ENCODE results near the gene KCNT1.

Gene KCNT1

DNA sequence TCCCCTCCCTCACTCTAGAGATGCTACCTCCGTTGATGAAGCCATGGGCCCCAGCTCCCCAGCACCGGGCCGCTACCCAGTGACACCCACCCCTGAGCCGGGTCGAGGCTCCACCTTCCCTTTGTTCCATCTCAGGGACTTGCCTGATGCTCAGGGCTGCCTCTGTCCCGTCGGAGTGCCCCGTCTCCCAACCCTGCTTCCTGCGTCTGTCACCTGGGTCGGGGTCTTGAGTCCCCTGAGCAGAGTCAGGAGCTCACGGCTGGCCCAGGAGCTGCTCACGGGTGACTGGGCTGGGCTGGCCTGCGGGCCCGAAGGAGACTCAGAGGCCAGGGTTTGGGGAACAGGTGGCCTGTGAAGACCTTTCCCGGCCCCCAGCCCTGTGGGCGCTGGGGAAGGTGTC is 85.3 kb downstream of the KCNT1 start:
- DNase-seq (ENCODE audit: low read depth, low spot score): no peak
- CTCF ChIA-PET: interaction anchor here (1.0 to 1.9 kb wide), 3 partner anchors 11 to 181 kb away, joined by 3 to 5 read pairs (median 3); no protein-coding TSS in a partner anchor
- TF ChIP-seq, protein P1, sequence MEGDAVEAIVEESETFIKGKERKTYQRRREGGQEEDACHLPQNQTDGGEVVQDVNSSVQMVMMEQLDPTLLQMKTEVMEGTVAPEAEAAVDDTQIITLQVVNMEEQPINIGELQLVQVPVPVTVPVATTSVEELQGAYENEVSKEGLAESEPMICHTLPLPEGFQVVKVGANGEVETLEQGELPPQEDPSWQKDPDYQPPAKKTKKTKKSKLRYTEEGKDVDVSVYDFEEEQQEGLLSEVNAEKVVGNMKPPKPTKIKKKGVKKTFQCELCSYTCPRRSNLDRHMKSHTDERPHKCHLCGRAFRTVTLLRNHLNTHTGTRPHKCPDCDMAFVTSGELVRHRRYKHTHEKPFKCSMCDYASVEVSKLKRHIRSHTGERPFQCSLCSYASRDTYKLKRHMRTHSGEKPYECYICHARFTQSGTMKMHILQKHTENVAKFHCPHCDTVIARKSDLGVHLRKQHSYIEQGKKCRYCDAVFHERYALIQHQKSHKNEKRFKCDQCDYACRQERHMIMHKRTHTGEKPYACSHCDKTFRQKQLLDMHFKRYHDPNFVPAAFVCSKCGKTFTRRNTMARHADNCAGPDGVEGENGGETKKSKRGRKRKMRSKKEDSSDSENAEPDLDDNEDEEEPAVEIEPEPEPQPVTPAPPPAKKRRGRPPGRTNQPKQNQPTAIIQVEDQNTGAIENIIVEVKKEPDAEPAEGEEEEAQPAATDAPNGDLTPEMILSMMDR (IDR thresholded peaks at IDR 0.05; ENCODE audit: insufficient read depth, low read length, missing control alignments): no peak
- POLR2A ChIA-PET: no interaction called here
- H3K4me3 ChIP-seq (ENCODE audit: low read depth, low read length): no peak overlapping the region

DNA sequence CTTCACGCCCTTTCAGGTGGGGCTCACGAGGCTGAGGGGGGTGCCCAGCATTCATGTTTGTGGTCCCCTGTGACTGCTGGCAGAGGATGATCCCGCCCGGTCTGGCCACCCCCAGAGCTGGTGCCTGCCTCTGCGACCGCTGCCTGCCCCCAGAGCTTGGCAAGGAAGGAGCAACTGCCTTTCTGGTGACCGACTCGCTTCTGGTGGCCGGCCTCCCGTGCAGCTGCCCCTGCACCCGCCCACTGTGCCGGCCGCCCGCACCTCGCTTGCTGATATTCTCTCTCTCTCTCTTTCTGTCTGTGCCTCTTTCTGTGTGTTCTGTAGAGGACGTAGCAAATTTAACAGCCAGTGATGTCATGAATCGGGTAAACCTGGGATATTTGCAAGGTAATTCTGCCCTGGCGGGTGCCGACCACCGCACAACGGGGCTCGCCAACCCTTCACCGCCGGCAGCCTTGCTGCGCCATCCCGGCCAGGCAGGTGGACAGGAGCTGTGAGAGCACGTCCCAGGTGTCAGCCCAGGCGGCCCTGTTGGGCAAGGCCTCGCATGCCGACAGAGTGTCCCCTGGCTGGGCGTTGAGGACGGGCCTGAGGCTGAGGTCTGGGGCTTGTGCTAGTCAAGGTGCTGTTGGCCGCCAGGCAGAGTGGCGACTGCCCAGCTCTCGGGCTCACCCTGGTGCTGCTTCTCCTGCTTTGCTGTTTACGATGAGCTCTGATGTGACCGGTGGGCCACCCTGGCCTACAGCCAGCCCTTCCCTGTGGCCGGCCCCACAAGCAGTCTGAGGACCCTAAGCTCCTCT is 86.0 kb downstream of the KCNT1 start:
- TF ChIP-seq, protein P1 (IDR thresholded peaks at IDR 0.05; ENCODE audit: insufficient read depth, low read length, missing control alignments): no peak
- POLR2A ChIA-PET: no interaction called here
- DNase-seq (ENCODE audit: low read depth, low spot score): no peak
- CTCF ChIA-PET: interaction anchor here (1.0 to 1.9 kb wide), 2 partner anchors 10 to 180 kb away, joined by 3 to 5 read pairs; no protein-coding TSS in a partner anchor
- no peak overlapping the region for H3K4me3 ChIP-seq (ENCODE audit: low read depth, low read length)

DNA sequence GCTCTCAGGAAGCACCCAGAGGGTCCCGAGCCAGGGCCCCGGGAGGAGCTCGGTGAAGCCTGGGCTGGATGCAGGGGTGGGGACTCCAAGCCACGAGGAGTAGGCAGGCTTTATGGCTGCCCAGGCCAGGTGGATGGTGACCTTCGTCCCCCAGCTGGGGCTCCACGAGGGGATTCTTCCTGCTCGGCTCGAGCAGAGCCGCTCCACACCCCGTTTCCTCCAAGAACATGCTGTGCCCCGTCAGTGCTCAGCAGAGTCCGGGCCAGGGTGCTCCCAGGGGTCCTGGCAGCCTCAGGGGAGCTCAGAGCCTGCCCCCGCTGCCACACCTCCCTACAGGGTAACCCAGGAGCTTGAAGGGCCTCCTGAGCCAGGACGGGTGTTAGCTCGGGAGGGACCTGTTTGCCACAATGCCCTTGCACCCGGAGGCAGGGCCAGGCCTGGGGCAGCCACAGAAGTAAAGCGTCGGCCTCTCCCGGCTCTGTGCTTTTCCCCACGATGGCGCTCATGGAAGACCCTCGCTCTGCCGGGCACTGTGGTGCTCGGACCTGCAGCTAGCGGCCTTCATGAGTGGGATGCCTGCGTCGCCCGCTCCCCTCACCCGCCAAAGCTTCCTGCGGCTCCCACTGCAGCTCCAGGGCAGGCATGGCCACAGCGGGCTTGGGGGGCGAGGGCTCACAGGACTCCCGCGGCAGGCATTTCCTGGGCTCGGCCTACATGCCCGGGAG is 86.8 kb downstream of the KCNT1 start:
- TF ChIP-seq, protein P1 (IDR thresholded peaks at IDR 0.05; ENCODE audit: insufficient read depth, low read length, missing control alignments): no peak
- H3K4me3 ChIP-seq (ENCODE audit: low read depth, low read length): no peak overlapping the region
- POLR2A ChIA-PET: no interaction called here
- no peak for DNase-seq (ENCODE audit: low read depth, low spot score)
- CTCF ChIA-PET: interaction anchor here (1.9 kb wide), 1 partner anchor 9 kb away, joined by 5 read pairs; no protein-coding TSS in a partner anchor

DNA sequence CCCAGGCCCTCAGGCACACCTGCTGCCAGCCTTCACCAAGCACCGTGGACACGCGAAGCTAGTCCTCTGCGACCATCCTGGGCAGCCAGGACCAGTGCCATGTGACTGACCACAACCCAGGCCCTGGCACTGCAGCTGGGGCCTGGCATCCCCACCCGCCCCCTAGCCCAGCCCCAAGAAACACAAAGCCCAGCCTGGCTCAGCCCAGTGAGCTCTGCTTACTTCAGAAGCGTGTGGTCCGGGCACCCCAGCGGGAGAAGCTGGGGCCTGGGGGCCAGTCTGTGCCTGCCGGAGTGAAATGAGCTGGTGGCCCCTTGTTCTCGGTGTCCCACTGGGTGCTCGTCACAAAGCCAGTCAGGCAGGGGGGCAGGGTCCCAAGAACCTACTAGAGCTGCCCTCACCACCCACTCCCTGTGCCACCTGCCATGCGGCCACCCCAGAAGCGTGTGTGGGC is 87.9 kb downstream of the KCNT1 start:
- DNase-seq (ENCODE audit: low read depth, low spot score): no peak
- TF ChIP-seq, protein P1 (IDR thresholded peaks at IDR 0.05; ENCODE audit: insufficient read depth, low read length, missing control alignments): no peak
- CTCF ChIA-PET: no interaction called here
- POLR2A ChIA-PET: no interaction called here
- no peak overlapping the region for H3K4me3 ChIP-seq (ENCODE audit: low read depth, low read length)

DNA sequence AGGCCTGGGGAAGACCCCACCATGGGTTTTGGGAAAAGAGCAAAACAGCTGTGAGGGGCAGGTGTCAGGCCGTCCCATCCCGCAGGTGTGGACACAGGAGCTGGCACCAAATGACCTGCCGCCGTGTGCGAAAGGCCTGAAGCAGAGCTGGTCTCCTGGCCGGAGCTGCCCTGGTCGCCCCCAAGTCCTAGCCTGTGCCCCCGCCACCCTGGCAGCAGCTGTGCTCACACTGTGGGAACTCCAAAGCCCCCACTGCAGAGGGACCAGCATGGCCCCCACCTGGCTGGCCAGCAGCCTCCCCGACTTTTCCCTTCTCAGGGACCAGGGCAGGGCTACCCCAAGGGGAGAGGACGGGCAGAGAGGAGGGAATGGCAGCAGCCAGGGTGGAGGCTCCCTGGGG is 88.4 kb downstream of the KCNT1 start:
- H3K4me3 ChIP-seq (ENCODE audit: low read depth, low read length): no peak overlapping the region
- DNase-seq (ENCODE audit: low read depth, low spot score): no peak
- POLR2A ChIA-PET: no interaction called here
- CTCF ChIA-PET: no interaction called here
- TF ChIP-seq, protein P1 (IDR thresholded peaks at IDR 0.05; ENCODE audit: insufficient read depth, low read length, missing control alignments): no peak

DNA sequence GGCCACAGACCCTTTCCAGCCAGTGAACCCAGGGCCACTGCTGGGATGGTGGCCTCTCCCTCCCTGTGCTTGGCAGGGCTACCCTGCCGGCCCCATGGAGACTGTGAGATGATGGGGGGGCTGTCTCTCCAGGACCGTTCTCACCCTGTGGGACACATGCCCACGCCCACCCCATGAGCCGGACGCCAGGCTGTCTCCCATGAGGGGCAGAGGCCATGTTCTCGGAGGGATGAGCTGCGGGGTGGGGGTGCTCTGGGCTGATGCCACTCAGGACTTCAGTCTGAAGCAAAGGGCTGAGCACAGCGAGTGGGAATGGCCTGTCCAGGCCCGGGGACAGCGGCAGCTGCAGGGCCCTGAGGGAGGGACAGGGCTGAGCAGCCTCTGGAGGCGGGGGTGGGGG is 88.9 kb downstream of the KCNT1 start:
- DNase-seq (ENCODE audit: low read depth, low spot score): no peak
- no peak overlapping the region for H3K4me3 ChIP-seq (ENCODE audit: low read depth, low read length)
- TF ChIP-seq, protein P1 (IDR thresholded peaks at IDR 0.05; ENCODE audit: insufficient read depth, low read length, missing control alignments): no peak
- CTCF ChIA-PET: no interaction called here
- POLR2A ChIA-PET: no interaction called here

Measured in AG04449 (cell line).